ENCODE data around the gene XKR7. TPM values are rescaled to one million over a fixed set of nuclear protein-coding genes. Genes with fewer than 3 reads are reported as not detected.

The XKR7 gene
- total and polyA plus RNA-seq, 10 of the 15 experiments (the other 5 are each of a cell fraction or from before 2014, with no cell fraction given), result not detected

- TF ChIP-seq, protein P1, sequence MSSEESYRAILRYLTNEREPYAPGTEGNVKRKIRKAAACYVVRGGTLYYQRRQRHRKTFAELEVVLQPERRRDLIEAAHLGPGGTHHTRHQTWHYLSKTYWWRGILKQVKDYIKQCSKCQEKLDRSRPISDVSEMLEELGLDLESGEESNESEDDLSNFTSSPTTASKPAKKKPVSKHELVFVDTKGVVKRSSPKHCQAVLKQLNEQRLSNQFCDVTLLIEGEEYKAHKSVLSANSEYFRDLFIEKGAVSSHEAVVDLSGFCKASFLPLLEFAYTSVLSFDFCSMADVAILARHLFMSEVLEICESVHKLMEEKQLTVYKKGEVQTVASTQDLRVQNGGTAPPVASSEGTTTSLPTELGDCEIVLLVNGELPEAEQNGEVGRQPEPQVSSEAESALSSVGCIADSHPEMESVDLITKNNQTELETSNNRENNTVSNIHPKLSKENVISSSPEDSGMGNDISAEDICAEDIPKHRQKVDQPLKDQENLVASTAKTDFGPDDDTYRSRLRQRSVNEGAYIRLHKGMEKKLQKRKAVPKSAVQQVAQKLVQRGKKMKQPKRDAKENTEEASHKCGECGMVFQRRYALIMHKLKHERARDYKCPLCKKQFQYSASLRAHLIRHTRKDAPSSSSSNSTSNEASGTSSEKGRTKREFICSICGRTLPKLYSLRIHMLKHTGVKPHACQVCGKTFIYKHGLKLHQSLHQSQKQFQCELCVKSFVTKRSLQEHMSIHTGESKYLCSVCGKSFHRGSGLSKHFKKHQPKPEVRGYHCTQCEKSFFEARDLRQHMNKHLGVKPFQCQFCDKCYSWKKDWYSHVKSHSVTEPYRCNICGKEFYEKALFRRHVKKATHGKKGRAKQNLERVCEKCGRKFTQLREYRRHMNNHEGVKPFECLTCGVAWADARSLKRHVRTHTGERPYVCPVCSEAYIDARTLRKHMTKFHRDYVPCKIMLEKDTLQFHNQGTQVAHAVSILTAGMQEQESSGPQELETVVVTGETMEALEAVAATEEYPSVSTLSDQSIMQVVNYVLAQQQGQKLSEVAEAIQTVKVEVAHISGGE (CRISPR knock-in tag; IDR thresholded peaks at IDR 0.05), result no peak
- TF ChIP-seq MTA2 (IDR thresholded peaks at IDR 0.05; ENCODE audit: low read depth) (no peak), JUNB (IDR thresholded peaks at IDR 0.05) (no peak), ZNF622 (IDR thresholded peaks at IDR 0.05) (no peak)
- TF ChIP-seq, protein P2, sequence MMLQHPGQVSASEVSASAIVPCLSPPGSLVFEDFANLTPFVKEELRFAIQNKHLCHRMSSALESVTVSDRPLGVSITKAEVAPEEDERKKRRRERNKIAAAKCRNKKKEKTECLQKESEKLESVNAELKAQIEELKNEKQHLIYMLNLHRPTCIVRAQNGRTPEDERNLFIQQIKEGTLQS (IDR thresholded peaks at IDR 0.05; ENCODE audit: borderline replicate concordance, extremely low read depth, low read depth, low read length), result no peak
Measured at GRCh38 chr20:32028647-32029372, 60.9 kb downstream of the XKR7 start (continued).

GRCh38 chr20:32029561-32029960 is 61.6 kb downstream of the XKR7 start:
- RAD21 ChIA-PET (ENCODE audit: unreplicated experiment), result interaction anchor here (0.5 to 10.3 kb wide), 6 partner anchors 54 to 623 kb away, joined by 3 to 220 read pairs (median 3); partner anchors contain the start of gene PDRG1
- WGBS (ENCODE audit: insufficient coverage, insufficient replicate concordance, low lambda C conversion rate, missing lambda C conversion rate), result 70% methylated on average over 11 of the region's 11 CpGs

More at GRCh38 chr20:32029561-32029960, 61.6 kb downstream of the XKR7 start:
- Histone ChIP-seq H3K9me3 (replicated peaks; ENCODE audit: control insufficient read depth, insufficient read depth, low read length) (no peaks in the 10 kb centered on the region), H3K4me1 (ENCODE audit: control insufficient read depth, insufficient read depth, low read length) (peaks cover 11% of the 10 kb centered on the region), H3K4me3 (no peak overlapping the region), H3K79me2 (ENCODE audit: control insufficient read depth, insufficient read depth, low read length) (no peaks in the 10 kb centered on the region), H4K20me1 (ENCODE audit: control insufficient read depth, insufficient read depth) (no peaks in the 10 kb centered on the region), H2AFZ (ENCODE audit: control insufficient read depth, low read depth, low read length) (no peak overlapping the region), H3K4me2 (ENCODE audit: control insufficient read depth, insufficient read depth) (no peak overlapping the region), H3K9ac (ENCODE audit: control insufficient read depth, insufficient read depth, low read length) (no peak overlapping the region), H3K27me3 (replicated peaks in 1 of 2; ENCODE audit: control insufficient read depth in 2 of 2, insufficient read depth in 2 of 2, low read length in 1 of 2) (no peaks in the 10 kb centered on the region), H3K36me3 (ENCODE audit: control insufficient read depth in 2 of 2, insufficient read depth in 2 of 2, low read length in 1 of 2) (no peaks in the 10 kb centered on the region), H3K27ac (ENCODE audit: control insufficient read depth, insufficient read depth) (no peak overlapping the region)
- DNase-seq (ENCODE audit: low read depth, low spot score) (no peak), FAIRE-seq (no peak), ATAC-seq (no peak)
- no TSS peak for BruUV-seq (replicated peaks)
- CTCF ChIA-PET, result interaction anchor here (1.0 to 9.5 kb wide), 17 partner anchors 10 to 749 kb away, joined by 3 to 140 read pairs (median 16); partner anchors contain the start of genes HCK and TM9SF4
- intact Hi-C loops (cut with micrococcal nuclease; ENCODE audit: unreplicated experiment), result no loop called here
- TF ChIP-seq SMAD5 (IDR thresholded peaks at IDR 0.05; ENCODE audit: low read depth) (no peak), EP300 (IDR thresholded peaks at IDR 0.05; ENCODE audit: borderline replicate concordance in 1 of 2, control insufficient read depth in 1 of 2, low read depth in 2 of 2, low read length in 2 of 2) (no peak), MEF2B (IDR thresholded peaks at IDR 0.05; ENCODE audit: partially characterized antibody, poor library complexity, severe bottlenecking) (no peak)
- SMC1A ChIA-PET (ENCODE audit: uncharacterized antibody, unreplicated experiment), result interaction anchor here (0.9 to 10.2 kb wide), 7 partner anchors 12 to 177 kb away, joined by 3 to 344 read pairs (median 3); partner anchors contain the start of gene TM9SF4
- in situ Hi-C loops (cut with MboI), result no loop called here
- POLR2A ChIA-PET, result no interaction called here

Measured in GM12878 (cell line).